Neural progenitor cell (in vitro differentiated cells): Measurements from ENCODE around the gene SNX12. TPM values are rescaled to one million over a fixed set of nuclear protein-coding genes. Genes with fewer than 3 reads are reported as not detected.

Experiments used
- DNase-seq: peaks from one replicate; pipeline ENCODE4 v3.0.0-alpha.2; 2016; ENCODE audit warnings: low spot score
- H2AFZ ChIP-seq: fragments of 200-600 bp; sonication (generic); replicated peaks from 2 replicates; pipeline ENCODE4 v1.6.1; 2016; ENCODE audit warnings: antibody characterized with exemption
- H3F3A ChIP-seq: fragments of 200-600 bp; sonication (generic); 2 replicates; pipeline ENCODE4 v1.6.1; 2016; ENCODE audit warnings: antibody characterized with exemption, low read depth
- H3K27ac ChIP-seq: fragments of 200-600 bp; sonication (generic); 2 replicates; pipeline ENCODE4 v1.5.1; 2016; ENCODE audit warnings: mild to moderate bottlenecking
- H3K27me3 ChIP-seq: fragments of 200-600 bp; sonication (generic); 2 replicates; pipeline ENCODE4 v1.6.1; 2016; ENCODE audit warnings: mild to moderate bottlenecking, moderate library complexity
- H3K36me3 ChIP-seq: fragments of 200-600 bp; sonication (generic); 2 replicates; pipeline ENCODE4 v1.5.1; 2016
- H3K4me1 ChIP-seq: fragments of 200-600 bp; sonication (generic); 2 replicates; pipeline ENCODE4 v1.6.1; 2016; ENCODE audit warnings: mixed run types
- H3K4me2 ChIP-seq: fragments of 200-600 bp; sonication (generic); 2 replicates; pipeline ENCODE4 v1.6.1; 2016
- H3K4me3 ChIP-seq: fragments of 200-600 bp; sonication (generic); 2 replicates; pipeline ENCODE4 v1.5.1; 2016
- H3K79me2 ChIP-seq: fragments of 200-600 bp; sonication (generic); 2 replicates; pipeline ENCODE4 v1.6.1; 2016; ENCODE audit warnings: low read depth
- H3K9ac ChIP-seq: fragments of 200-600 bp; sonication (generic); 2 replicates; pipeline ENCODE4 v1.6.1; 2016
- H3K9me3 ChIP-seq: fragments of 200-600 bp; sonication (generic); 2 replicates; pipeline ENCODE4 v1.5.1; 2016; ENCODE audit warnings: low read depth
- H4K20me1 ChIP-seq: fragments of 200-600 bp; sonication (generic); 2 replicates; pipeline ENCODE4 v1.6.1; 2016; ENCODE audit warnings: low read depth
- H3K27ac Mint-ChIP-seq: 3 replicates; pipeline ENCODE4 v1.8.0; 2021; ENCODE audit warnings: mixed read lengths
- H3K27me3 Mint-ChIP-seq: 2 replicates; pipeline ENCODE4 v1.8.0; 2022; ENCODE audit warnings: low read depth, mild to moderate bottlenecking, inconsistent platforms, moderate library complexity, mixed read lengths; ENCODE audit not compliant: insufficient read depth
- H3K36me3 Mint-ChIP-seq: 3 replicates; pipeline ENCODE4 v1.8.0; 2021; ENCODE audit warnings: mixed read lengths
- H3K4me1 Mint-ChIP-seq: 3 replicates; pipeline ENCODE4 v1.8.0; 2021; ENCODE audit warnings: mixed read lengths
- H3K4me3 Mint-ChIP-seq: 3 replicates; pipeline ENCODE4 v1.8.0; 2021; ENCODE audit warnings: mild to moderate bottlenecking, moderate library complexity, mixed read lengths
- H3K9me3 Mint-ChIP-seq: 3 replicates; pipeline ENCODE4 v1.8.0; 2020; ENCODE audit warnings: mixed read lengths
- EZH2 ChIP-seq: fragments of 200-600 bp; sonication (generic); IDR thresholded peaks from 2 replicates; pipeline ENCODE4 v1.6.1; 2017; ENCODE audit warnings: antibody characterized with exemption, mild to moderate bottlenecking, moderate library complexity
- EZH2phosphoT487 ChIP-seq: fragments of 200-600 bp; sonication (generic); IDR thresholded peaks from 2 replicates; pipeline ENCODE4 v1.6.1; 2017; ENCODE audit warnings: antibody characterized with exemption
- total RNA-seq: library from RNA; depleted of rRNA; stranded (reverse); fragments of >200 nt; gene quantifications from 2 replicates; pipeline ENCODE4 v1.2.3, GENCODE V29; 2015; ENCODE audit warnings: low replicate concordance
- TF ChIP-seq, protein P1 (sequence below): fragments of 200-600 bp; sonication (generic); IDR thresholded peaks from 2 replicates; pipeline ENCODE4 v1.5.1; 2017; ENCODE audit warnings: antibody characterized with exemption, mild to moderate bottlenecking

SNX12 gene
- total RNA-seq, 1 donor from 2014 or later = 58.1 TPM

- Histone ChIP-seq H3K4me2 (no peak overlapping the region), H3K79me2 (no peaks in the 10 kb centered on the region), H3K9me3 (no peaks in the 10 kb centered on the region), H3K4me1 (peaks cover 22% of the 10 kb centered on the region), H2AFZ (no peak overlapping the region), H3K4me3 (no peak overlapping the region), H3K27me3 (peaks cover 38% of the 10 kb centered on the region), H3F3A (peaks cover 21% of the 10 kb centered on the region), H4K20me1 (peaks cover 2% of the 10 kb centered on the region), H3K27ac (no peak overlapping the region), H3K9ac (no peak overlapping the region), H3K36me3 (no peaks in the 10 kb centered on the region)
- H3K9me3 Mint-ChIP-seq = peaks cover 12% of the 10 kb centered on the region
- no peak overlapping the region for H3K27ac Mint-ChIP-seq
- no peaks in the 10 kb centered on the region for H3K36me3 Mint-ChIP-seq
- DNase-seq = no peak
- peak overlapping the region; percentile 55 for H3K4me3 Mint-ChIP-seq
- H3K27me3 Mint-ChIP-seq = peaks cover 5% of the 10 kb centered on the region
- H3K4me1 Mint-ChIP-seq = peaks cover 35% of the 10 kb centered on the region
- TF ChIP-seq EZH2phosphoT487 = no peak
- TF ChIP-seq, protein P1, sequence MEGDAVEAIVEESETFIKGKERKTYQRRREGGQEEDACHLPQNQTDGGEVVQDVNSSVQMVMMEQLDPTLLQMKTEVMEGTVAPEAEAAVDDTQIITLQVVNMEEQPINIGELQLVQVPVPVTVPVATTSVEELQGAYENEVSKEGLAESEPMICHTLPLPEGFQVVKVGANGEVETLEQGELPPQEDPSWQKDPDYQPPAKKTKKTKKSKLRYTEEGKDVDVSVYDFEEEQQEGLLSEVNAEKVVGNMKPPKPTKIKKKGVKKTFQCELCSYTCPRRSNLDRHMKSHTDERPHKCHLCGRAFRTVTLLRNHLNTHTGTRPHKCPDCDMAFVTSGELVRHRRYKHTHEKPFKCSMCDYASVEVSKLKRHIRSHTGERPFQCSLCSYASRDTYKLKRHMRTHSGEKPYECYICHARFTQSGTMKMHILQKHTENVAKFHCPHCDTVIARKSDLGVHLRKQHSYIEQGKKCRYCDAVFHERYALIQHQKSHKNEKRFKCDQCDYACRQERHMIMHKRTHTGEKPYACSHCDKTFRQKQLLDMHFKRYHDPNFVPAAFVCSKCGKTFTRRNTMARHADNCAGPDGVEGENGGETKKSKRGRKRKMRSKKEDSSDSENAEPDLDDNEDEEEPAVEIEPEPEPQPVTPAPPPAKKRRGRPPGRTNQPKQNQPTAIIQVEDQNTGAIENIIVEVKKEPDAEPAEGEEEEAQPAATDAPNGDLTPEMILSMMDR = no peak
Measured at GRCh38 chrX:71102292-71102691, 34.2 kb upstream of the SNX12 start.

GRCh38 chrX:71100581-71101505 lies 32.7 kb upstream of the SNX12 start:
- no peak for DNase-seq
- H3K9me3 ChIP-seq = no peaks in the 10 kb centered on the region

DNA sequence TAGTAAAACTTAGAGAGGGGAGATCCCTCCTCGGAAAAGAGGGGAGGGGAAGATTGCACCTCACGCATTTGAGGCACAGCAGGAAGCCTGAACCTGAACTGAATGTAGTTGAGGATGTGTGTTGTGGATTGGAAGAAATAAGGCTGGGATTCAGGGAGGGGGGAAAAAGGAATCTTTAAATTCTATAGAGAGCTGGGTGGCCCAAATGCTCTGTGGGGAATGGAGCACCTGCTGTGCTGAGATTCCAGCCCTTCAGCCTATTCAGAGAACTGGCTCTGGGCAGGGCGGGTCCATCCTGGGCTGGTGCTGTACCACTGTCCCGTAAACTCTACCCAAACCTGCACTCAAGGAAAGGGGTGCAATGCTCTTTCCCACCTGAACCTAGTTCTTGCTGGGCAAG lies 31.6 kb upstream of the SNX12 start:
- Histone ChIP-seq H3F3A (peaks cover 24% of the 10 kb centered on the region), H3K9me3 (no peaks in the 10 kb centered on the region), H4K20me1 (peaks cover 2% of the 10 kb centered on the region), H3K27me3 (peaks cover 51% of the 10 kb centered on the region), H3K36me3 (no peaks in the 10 kb centered on the region), H3K4me2 (peak overlapping the region; percentile 42), H2AFZ (no peak overlapping the region), H3K79me2 (no peaks in the 10 kb centered on the region), H3K4me1 (peaks cover 22% of the 10 kb centered on the region), H3K9ac (no peak overlapping the region), H3K4me3 (peak overlapping the region; percentile 3), H3K27ac (no peak overlapping the region)
- DNase-seq = peak; percentile 43
- Mint-ChIP-seq H3K27me3 (peaks cover 12% of the 10 kb centered on the region), H3K4me3 (no peak overlapping the region), H3K9me3 (peaks cover 5% of the 10 kb centered on the region), H3K36me3 (no peaks in the 10 kb centered on the region), H3K27ac (no peak overlapping the region), H3K4me1 (peaks cover 38% of the 10 kb centered on the region)
- no peak for TF ChIP-seq EZH2
- TF ChIP-seq EZH2phosphoT487 = no peak
- TF ChIP-seq, protein P1 = no peak

More at GRCh38 chrX:71100581-71101505, 32.7 kb upstream of the SNX12 start:
- Mint-ChIP-seq H3K36me3 (no peaks in the 10 kb centered on the region), H3K27ac (no peak overlapping the region), H3K4me3 (peak overlapping the region; percentile 45), H3K27me3 (peaks cover 8% of the 10 kb centered on the region), H3K4me1 (peaks cover 38% of the 10 kb centered on the region), H3K9me3 (peaks cover 6% of the 10 kb centered on the region)
- Histone ChIP-seq H3K4me1 (peaks cover 22% of the 10 kb centered on the region), H3K79me2 (no peaks in the 10 kb centered on the region), H3F3A (peaks cover 24% of the 10 kb centered on the region), H3K36me3 (no peaks in the 10 kb centered on the region), H3K4me3 (no peak overlapping the region), H3K4me2 (no peak overlapping the region), H3K9ac (no peak overlapping the region), H3K27me3 (peaks cover 49% of the 10 kb centered on the region), H3K27ac (no peak overlapping the region), H2AFZ (no peak overlapping the region), H4K20me1 (peaks cover 2% of the 10 kb centered on the region)
- TF ChIP-seq EZH2 (no peak), EZH2phosphoT487 (no peak)
- TF ChIP-seq, protein P1 = no peak
